Parathyroid adenoma (tissue), 2 donors: ENCODE data around the gene MYO3B.
"Not testable (repeated sequence)": the region's sequence is repeated elsewhere in the genome, so short reads cannot be mapped to it uniquely, and the experiment has no call there.

Experiments
- H2AFZ ChIP-seq: fragments of 300-600 bp; sonication (generic); one replicate; pipeline ENCODE4 v1.7.0; 2017; ENCODE audit warnings: antibody characterized with exemption, mild to moderate bottlenecking
- H3K27ac ChIP-seq: fragments of 300-600 bp; sonication (generic); one replicate; pipeline ENCODE4 v1.7.0; 2017
- H3K27me3 ChIP-seq: fragments of 300-600 bp; sonication (generic); one replicate; pipeline ENCODE4 v1.7.0; 2017; ENCODE audit warnings: low read length; ENCODE audit not compliant: control insufficient read depth, insufficient read depth
- H3K36me3 ChIP-seq: fragments of 300-600 bp; sonication (generic); one replicate; pipeline ENCODE4 v1.7.0; 2017; ENCODE audit warnings: low read length; ENCODE audit not compliant: control insufficient read depth, insufficient read depth
- H3K4me1 ChIP-seq: fragments of 300-600 bp; sonication (generic); one replicate; pipeline ENCODE4 v1.7.0; 2017; ENCODE audit warnings: control low read depth
- H3K4me2 ChIP-seq: fragments of 300-600 bp; sonication (generic); one replicate; pipeline ENCODE4 v1.7.0; 2017; ENCODE audit warnings: low read length
- H3K4me3 ChIP-seq: fragments of 300-600 bp; sonication (generic); one replicate; pipeline ENCODE4 v1.7.0; 2017; ENCODE audit warnings: low read depth, low read length
- H3K79me2 ChIP-seq: fragments of 300-600 bp; sonication (generic); one replicate; pipeline ENCODE4 v1.7.0; 2017; ENCODE audit warnings: control low read depth
- H3K9ac ChIP-seq: fragments of 300-600 bp; sonication (generic); one replicate; pipeline ENCODE4 v1.7.0; 2017; ENCODE audit warnings: mild to moderate bottlenecking
- H3K9me3 ChIP-seq: fragments of 300-600 bp; sonication (generic); one replicate; pipeline ENCODE4 v1.7.0; 2017; ENCODE audit warnings: low read length; ENCODE audit not compliant: control insufficient read depth
- TF ChIP-seq, protein P1 (sequence below): fragments of 300-600 bp; sonication (generic); IDR thresholded peaks from one replicate; pipeline ENCODE4 v1.7.0; 2017; ENCODE audit warnings: antibody characterized with exemption, mild to moderate bottlenecking
- donor health status: primary hyperparathyroidism.

MYO3B gene

DNA sequence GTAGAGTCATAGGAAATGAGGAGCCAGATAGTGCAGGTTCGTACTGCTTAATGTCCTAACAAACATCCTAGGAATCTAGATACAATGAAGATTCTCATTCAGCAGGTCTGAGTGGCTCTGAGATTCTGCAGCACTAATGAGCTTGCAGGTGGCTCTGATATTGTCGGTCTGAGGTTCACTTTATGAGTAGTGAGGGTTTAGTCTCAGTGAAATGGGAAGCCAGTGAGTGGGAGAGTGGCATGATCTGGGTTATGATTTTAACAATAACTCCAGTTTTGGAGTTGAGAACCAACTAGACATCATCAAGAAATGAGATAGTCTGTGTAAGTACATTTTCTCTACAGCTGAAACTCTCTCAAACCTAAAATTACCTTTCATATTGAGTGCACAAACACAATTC is 370.4 kb downstream of the MYO3B start:
- Histone ChIP-seq H3K4me2 (no peak overlapping the region), H2AFZ (no peak overlapping the region), H3K9me3 (no peaks in the 10 kb centered on the region), H3K27me3 (no peaks in the 10 kb centered on the region), H3K36me3 (no peaks in the 10 kb centered on the region), H3K4me1 (no peaks in the 10 kb centered on the region), H3K79me2 (no peaks in the 10 kb centered on the region), H3K27ac (no peak overlapping the region), H3K4me3 (no peak overlapping the region), H3K9ac (no peak overlapping the region)
- TF ChIP-seq, protein P1, sequence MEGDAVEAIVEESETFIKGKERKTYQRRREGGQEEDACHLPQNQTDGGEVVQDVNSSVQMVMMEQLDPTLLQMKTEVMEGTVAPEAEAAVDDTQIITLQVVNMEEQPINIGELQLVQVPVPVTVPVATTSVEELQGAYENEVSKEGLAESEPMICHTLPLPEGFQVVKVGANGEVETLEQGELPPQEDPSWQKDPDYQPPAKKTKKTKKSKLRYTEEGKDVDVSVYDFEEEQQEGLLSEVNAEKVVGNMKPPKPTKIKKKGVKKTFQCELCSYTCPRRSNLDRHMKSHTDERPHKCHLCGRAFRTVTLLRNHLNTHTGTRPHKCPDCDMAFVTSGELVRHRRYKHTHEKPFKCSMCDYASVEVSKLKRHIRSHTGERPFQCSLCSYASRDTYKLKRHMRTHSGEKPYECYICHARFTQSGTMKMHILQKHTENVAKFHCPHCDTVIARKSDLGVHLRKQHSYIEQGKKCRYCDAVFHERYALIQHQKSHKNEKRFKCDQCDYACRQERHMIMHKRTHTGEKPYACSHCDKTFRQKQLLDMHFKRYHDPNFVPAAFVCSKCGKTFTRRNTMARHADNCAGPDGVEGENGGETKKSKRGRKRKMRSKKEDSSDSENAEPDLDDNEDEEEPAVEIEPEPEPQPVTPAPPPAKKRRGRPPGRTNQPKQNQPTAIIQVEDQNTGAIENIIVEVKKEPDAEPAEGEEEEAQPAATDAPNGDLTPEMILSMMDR, result no peak

- Histone ChIP-seq H3K4me3 (no peak overlapping the region), H2AFZ (no peak overlapping the region), H3K9me3 (no peaks in the 10 kb centered on the region), H3K4me2 (no peak overlapping the region), H3K9ac (no peak overlapping the region), H3K4me1 (no peaks in the 10 kb centered on the region), H3K79me2 (no peaks in the 10 kb centered on the region), H3K27ac (no peak overlapping the region), H3K36me3 (no peaks in the 10 kb centered on the region), H3K27me3 (no peaks in the 10 kb centered on the region)
- TF ChIP-seq, protein P1, result no peak
These were observed 372.6 kb downstream of the MYO3B start for GRCh38 chr2:170550501-170550900.

- not testable (repeated sequence) for H2AFZ ChIP-seq, H3K27me3 ChIP-seq, H3K4me2 ChIP-seq, H3K27ac ChIP-seq, H3K4me1 ChIP-seq, H3K9me3 ChIP-seq, H3K9ac ChIP-seq, H3K79me2 ChIP-seq, H3K36me3 ChIP-seq, H3K4me3 ChIP-seq
These were observed 374.0 kb downstream of the MYO3B start for GRCh38 chr2:170551899-170552298.

DNA sequence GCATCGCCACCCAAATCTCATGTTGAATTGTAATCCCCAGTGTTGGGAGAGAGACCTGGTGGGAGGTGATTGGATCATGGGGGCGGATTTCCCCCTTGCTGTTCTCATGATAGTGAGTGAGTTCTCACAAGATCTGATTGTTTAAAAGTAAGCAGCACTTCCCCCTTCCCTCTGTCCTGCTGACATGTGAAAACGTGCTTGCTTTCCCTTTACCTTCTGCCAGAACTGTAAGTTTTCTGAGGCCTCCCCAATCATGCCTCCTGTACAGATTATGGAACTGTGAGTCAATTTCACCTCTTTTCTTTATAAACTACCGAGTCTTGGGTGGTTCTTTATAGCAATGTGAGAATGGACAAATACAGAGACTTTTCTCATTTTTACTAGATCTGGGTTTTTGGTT is 375.8 kb downstream of the MYO3B start:
- TF ChIP-seq, protein P1, result no peak
- no peak overlapping the region for H3K27ac ChIP-seq
- no peaks in the 10 kb centered on the region for H3K79me2 ChIP-seq
- no peaks in the 10 kb centered on the region for H3K4me1 ChIP-seq
- no peak overlapping the region for H2AFZ ChIP-seq
- no peaks in the 10 kb centered on the region for H3K9me3 ChIP-seq
- H3K36me3 ChIP-seq, result no peaks in the 10 kb centered on the region
- H3K27me3 ChIP-seq, result no peaks in the 10 kb centered on the region
- no peak overlapping the region for H3K4me3 ChIP-seq
- no peak overlapping the region for H3K9ac ChIP-seq
- H3K4me2 ChIP-seq, result no peak overlapping the region

GRCh38 chr2:170554278-170554955 is 376.5 kb downstream of the MYO3B start:
- Histone ChIP-seq H3K4me2 (no peak overlapping the region), H3K27me3 (no peaks in the 10 kb centered on the region), H3K9ac (no peak overlapping the region), H2AFZ (no peak overlapping the region), H3K4me3 (no peak overlapping the region), H3K27ac (no peak overlapping the region), H3K9me3 (no peaks in the 10 kb centered on the region), H3K4me1 (no peaks in the 10 kb centered on the region), H3K79me2 (no peaks in the 10 kb centered on the region), H3K36me3 (no peaks in the 10 kb centered on the region)
- TF ChIP-seq, protein P1, result no peak
